ENCODE data around the gene DGAT2.

GRCh38 chr11:75792127-75792731 is 23.7 kb downstream of the DGAT2 start:
- TF ChIP-seq POLR2A (IDR thresholded peaks at IDR 0.05): no peak
- no peak for TF ChIP-seq CTCF (IDR thresholded peaks at IDR 0.05)
- TF ChIP-seq POLR2AphosphoS5 (IDR thresholded peaks at IDR 0.05; ENCODE audit: insufficient read depth in 1 of 2, low read depth in 1 of 2): no peak

Data from vagina (tissue), 2 donors.